Vagina (tissue), 2 donors: ENCODE data around the gene IQGAP1. TPM values are rescaled to one million over a fixed set of nuclear protein-coding genes. Genes with fewer than 3 reads are reported as not detected.

ENCODE experiments used
- DNase-seq, 2 donors: peaks; one replicate each; pipeline ENCODE4 v3.0.0-alpha.2; 2017; ENCODE audit errors: extremely low spot score in 2 of 2
- H3K27ac ChIP-seq: fragments of 200-600 bp; sonication (generic); one replicate; pipeline ENCODE4 v1.5.1; 2019
- H3K27me3 ChIP-seq: fragments of 200-600 bp; sonication (generic); one replicate; pipeline ENCODE4 v1.5.1; 2019
- H3K36me3 ChIP-seq, 2 donors: fragments of 200-600 bp; sonication (generic); one replicate each; pipeline ENCODE4 v1.5.1; 2017 to 2019
- H3K4me1 ChIP-seq: fragments of 200-600 bp; sonication (generic); one replicate; pipeline ENCODE4 v1.5.1; 2019
- H3K4me3 ChIP-seq, 2 donors: fragments of 200-600 bp; sonication (generic); 1 replicate in 1 of 2; 2 replicates in 1 of 2; pipeline ENCODE4 v1.5.1; 2016 to 2019
- H3K9me3 ChIP-seq: fragments of 200-600 bp; sonication (generic); one replicate; pipeline ENCODE4 v1.5.1; 2019
- CTCF ChIP-seq, 3 experiments: fragments of 450-650 bp in 2 of 3; fragments of 200-600 bp in 1 of 3; sonication (generic) in 1 of 3; IDR thresholded peaks; one replicate each; pipeline ENCODE4 v1.5.1; 2017 to 2019; ENCODE audit warnings: antibody characterized with exemption in 3 of 3, mild to moderate bottlenecking in 2 of 3, moderate library complexity in 2 of 3
- POLR2A ChIP-seq, 2 donors: fragments of 450-650 bp; IDR thresholded peaks; one replicate each; pipeline ENCODE4 v1.6.1; 2017; ENCODE audit warnings: antibody characterized with exemption in 2 of 2, mild to moderate bottlenecking in 2 of 2, moderate library complexity in 2 of 2
- POLR2AphosphoS5 ChIP-seq, 2 donors: sonication (generic); formaldehyde crosslinking; IDR thresholded peaks; one replicate each; pipeline ENCODE4 v1.9.0; 2017; ENCODE audit warnings: antibody characterized with exemption in 2 of 2, mild to moderate bottlenecking in 2 of 2, low read depth in 1 of 2; ENCODE audit not compliant: insufficient read depth in 1 of 2
- intact Hi-C: fragments of 100-400 bp; cut with DNase I; formaldehyde crosslinking; loops from one replicate; pipeline ENCODE4 v1.15.1; 2023
- total RNA-seq: library from RNA; depleted of rRNA; stranded (reverse); fragments of >200 nt; gene quantifications from one replicate; pipeline ENCODE4 v1.2.3, GENCODE V29; 2016

The IQGAP1 gene
- total RNA-seq: 261 TPM

- intact Hi-C loops: no loop called here
- H3K4me1 ChIP-seq: peaks cover 37% of the 10 kb centered on the region
- peak in 1 of 2 donors; percentile 87 for TF ChIP-seq POLR2A (IDR thresholded peaks at IDR 0.05)
- no peak for TF ChIP-seq CTCF (IDR thresholded peaks at IDR 0.05)
- peak; percentile 70 to 89 for TF ChIP-seq POLR2AphosphoS5 (IDR thresholded peaks at IDR 0.05; ENCODE audit: insufficient read depth in 1 of 2, low read depth in 1 of 2)
Observed at GRCh38 chr15:90387534-90388461, at the start of gene IQGAP1. Gene IQGAP1, plus strand, starts transcription at chr15:90388242. Its CDS starts 100 bp downstream, at chr15:90388342.

GRCh38 chr15:90338532-90338931, 49.5 kb upstream of the IQGAP1 start:
- no peak for DNase-seq
- no peaks in the 10 kb centered on the region for H3K27me3 ChIP-seq
- no peak overlapping the region for H3K4me3 ChIP-seq
- no peak overlapping the region for H3K27ac ChIP-seq
- no peaks in the 10 kb centered on the region for H3K9me3 ChIP-seq
- H3K36me3 ChIP-seq: no peaks in the 10 kb centered on the region
- intact Hi-C loops: no loop called here
- TF ChIP-seq CTCF (IDR thresholded peaks at IDR 0.05): no peak
- no peaks in the 10 kb centered on the region for H3K4me1 ChIP-seq

More at GRCh38 chr15:90387534-90388461, at the start of gene IQGAP1:
- peak; percentile 98 to 99 for DNase-seq
- H3K9me3 ChIP-seq: no peaks in the 10 kb centered on the region
- no peaks in the 10 kb centered on the region for H3K27me3 ChIP-seq
- H3K27ac ChIP-seq: peak within 1 kb of the TSS; percentile 98
- H3K4me3 ChIP-seq: peak within 1 kb of the TSS; percentile 93 to 100
- peaks cover 0 to 14% of the 10 kb centered on the region in 2 donors for H3K36me3 ChIP-seq

GRCh38 chr15:90340345-90340744, 47.7 kb upstream of the IQGAP1 start:
- Histone ChIP-seq H3K9me3 (no peaks in the 10 kb centered on the region), H3K27ac (no peak overlapping the region), H3K36me3 (no peaks in the 10 kb centered on the region), H3K4me3 (no peak overlapping the region), H3K27me3 (no peaks in the 10 kb centered on the region), H3K4me1 (no peaks in the 10 kb centered on the region)
- TF ChIP-seq POLR2A (IDR thresholded peaks at IDR 0.05) (no peak), POLR2AphosphoS5 (IDR thresholded peaks at IDR 0.05; ENCODE audit: insufficient read depth in 1 of 2, low read depth in 1 of 2) (no peak), CTCF (IDR thresholded peaks at IDR 0.05) (no peak)
- no peak for DNase-seq
- intact Hi-C loops: no loop called here

- DNase-seq: no peak
- TF ChIP-seq CTCF (IDR thresholded peaks at IDR 0.05): no peak
- no peak for TF ChIP-seq POLR2A (IDR thresholded peaks at IDR 0.05)
- no peak for TF ChIP-seq POLR2AphosphoS5 (IDR thresholded peaks at IDR 0.05; ENCODE audit: insufficient read depth in 1 of 2, low read depth in 1 of 2)
- intact Hi-C loops: no loop called here
- H3K4me1 ChIP-seq: no peaks in the 10 kb centered on the region
- no peaks in the 10 kb centered on the region for H3K9me3 ChIP-seq
- no peak overlapping the region for H3K4me3 ChIP-seq
- H3K27me3 ChIP-seq: no peaks in the 10 kb centered on the region
- no peak overlapping the region for H3K27ac ChIP-seq
- no peaks in the 10 kb centered on the region for H3K36me3 ChIP-seq
Observed at GRCh38 chr15:90343302-90343790, 44.7 kb upstream of the IQGAP1 start.

GRCh38 chr15:90344662-90345061, 43.4 kb upstream of the IQGAP1 start:
- DNase-seq: no peak
- intact Hi-C loops: no loop called here
- Histone ChIP-seq H3K36me3 (no peaks in the 10 kb centered on the region), H3K9me3 (no peaks in the 10 kb centered on the region), H3K27me3 (no peaks in the 10 kb centered on the region), H3K4me1 (no peaks in the 10 kb centered on the region), H3K27ac (no peak overlapping the region), H3K4me3 (no peak overlapping the region)
- TF ChIP-seq POLR2A (IDR thresholded peaks at IDR 0.05) (no peak), POLR2AphosphoS5 (IDR thresholded peaks at IDR 0.05; ENCODE audit: insufficient read depth in 1 of 2, low read depth in 1 of 2) (no peak), CTCF (IDR thresholded peaks at IDR 0.05) (no peak)
